ENCODE results near the gene APOL1. TPM values are rescaled to one million over a fixed set of nuclear protein-coding genes. Genes with fewer than 3 reads are reported as not detected.

Gene APOL1
- total RNA-seq, 1 experiment from 2014 or later, result 0.30 TPM

DNA sequence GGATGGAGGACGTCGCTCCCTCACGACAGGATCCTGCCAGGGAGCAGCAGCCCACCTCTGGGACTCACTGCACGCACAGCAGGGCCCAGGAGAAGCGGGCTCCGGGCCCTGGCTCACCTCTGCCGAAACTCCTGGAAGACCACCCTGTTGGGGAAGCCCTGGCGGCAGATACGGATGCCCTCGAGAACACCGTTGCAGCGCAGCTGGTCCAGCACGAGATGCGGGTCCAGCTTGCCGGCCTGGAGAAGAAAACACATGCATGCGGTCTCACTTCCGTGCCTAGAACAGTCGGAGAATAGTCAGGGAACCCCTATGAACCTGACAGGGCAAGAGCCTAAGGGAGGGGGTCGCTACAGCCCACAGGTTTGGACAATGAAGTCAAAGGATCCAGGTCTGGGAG, 52.9 kb downstream of the APOL1 start:
- Histone ChIP-seq H3K4me1 (ENCODE audit: control insufficient read depth in 1 of 2, insufficient read depth in 2 of 2, low read length in 2 of 2) (no peaks in the 10 kb centered on the region), H3K27me3 (ENCODE audit: insufficient read depth, low read length) (no peaks in the 10 kb centered on the region), H3K4me3 (replicated peaks in 1 of 2; ENCODE audit: low read depth in 1 of 2, low read length in 2 of 2) (no peak overlapping the region), H3K36me3 (ENCODE audit: control insufficient read depth in 1 of 2, insufficient read depth in 2 of 2, low read length in 2 of 2) (peaks cover 49 to 52% of the 10 kb centered on the region in 2 experiments), H4K20me1 (ENCODE audit: insufficient read depth) (no peaks in the 10 kb centered on the region; the same call in 1 of the 2 replicates), H3K4me2 (ENCODE audit: low read length) (no peak overlapping the region), H3K9ac (ENCODE audit: low read length) (no peak overlapping the region), H3K9me3 (ENCODE audit: control insufficient read depth in 1 of 2, insufficient read depth in 1 of 2, low read depth in 1 of 2, low read length in 2 of 2) (no peaks in the 10 kb centered on the region), H3K79me2 (ENCODE audit: insufficient read depth, low read length) (peaks cover 6% of the 10 kb centered on the region; the same call in 1 of the 2 replicates), H2AFZ (ENCODE audit: low read depth, low read length, poor library complexity, severe bottlenecking) (no peak overlapping the region), H3K9me2 (ENCODE audit: insufficient read depth) (no peaks in the 10 kb centered on the region), H3K27ac (ENCODE audit: low read depth, low read length) (no peak overlapping the region)
- BruUV-seq (replicated peaks), result no TSS peak
- intact Hi-C loops (cut with micrococcal nuclease), result no loop called here
- ChIA-PET CTCF (no interaction called here), POLR2A (no interaction called here), RAD21 (ENCODE audit: low non-redundant PET in 1 of 2, low total read pairs in 2 of 2, uncharacterized antibody in 2 of 2, unreplicated experiment in 2 of 2) (no interaction called here)
- no peak for DNase-seq (ENCODE audit: low read depth, low spot score)
- no peak for TF ChIP-seq ZBTB33 (IDR thresholded peaks at IDR 0.05; ENCODE audit: extremely low read depth, insufficient replicate concordance, low read length)
- TF ChIP-seq ZFX (IDR thresholded peaks at IDR 0.05), result no peak
- no peak for TF ChIP-seq FOSL1 (IDR thresholded peaks at IDR 0.05; ENCODE audit: low read depth)
- TF ChIP-seq CEBPB (IDR thresholded peaks at IDR 0.05; ENCODE audit: low read depth), result no peak
- no peak for TF ChIP-seq EGR1 (IDR thresholded peaks at IDR 0.05; ENCODE audit: low read depth)
- no peak for TF ChIP-seq CBX3 (IDR thresholded peaks at IDR 0.05; ENCODE audit: low read depth)
- TF ChIP-seq TCF7L2 (IDR thresholded peaks at IDR 0.05; ENCODE audit: borderline replicate concordance, extremely low read depth, insufficient read depth, insufficient read length), result no peak
- TF ChIP-seq MAX (IDR thresholded peaks at IDR 0.05), result no peak
- no peak for TF ChIP-seq JUND (IDR thresholded peaks at IDR 0.05)
- TF ChIP-seq, protein P1, sequence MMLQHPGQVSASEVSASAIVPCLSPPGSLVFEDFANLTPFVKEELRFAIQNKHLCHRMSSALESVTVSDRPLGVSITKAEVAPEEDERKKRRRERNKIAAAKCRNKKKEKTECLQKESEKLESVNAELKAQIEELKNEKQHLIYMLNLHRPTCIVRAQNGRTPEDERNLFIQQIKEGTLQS (IDR thresholded peaks at IDR 0.05), result no peak
- TF ChIP-seq SP1 (IDR thresholded peaks at IDR 0.05; ENCODE audit: low read depth), result no peak
- TF ChIP-seq ZNF274 (IDR thresholded peaks at IDR 0.05; ENCODE audit: low read depth, low read length), result no peak
- no peak for TF ChIP-seq YY1 (IDR thresholded peaks at IDR 0.05; ENCODE audit: extremely low read depth, insufficient replicate concordance, low read depth, low read length)
- ATAC-seq, result no peak

All from HCT116 (cell line).